Epidermal melanocyte (primary cell): Measurements from ENCODE around the gene XYLB.

ENCODE experiments used
- DNase-seq: peaks from one replicate; pipeline ENCODE4 v3.0.0; 2011; ENCODE audit warnings: low spot score; ENCODE audit not compliant: insufficient read length

XYLB gene

GRCh38 chr3:38323060-38323459 lies 23.5 kb upstream of the XYLB start:
- no peak for DNase-seq

GRCh38 chr3:38325256-38325655 lies 21.3 kb upstream of the XYLB start:
- no peak for DNase-seq

- DNase-seq, result no peak
These were observed 19.1 kb upstream of the XYLB start for GRCh38 chr3:38327335-38328009.

- DNase-seq, result no peak
These were observed 15.1 kb upstream of the XYLB start for GRCh38 chr3:38331257-38332022.

GRCh38 chr3:38332201-38332600 lies 14.4 kb upstream of the XYLB start:
- no peak for DNase-seq

GRCh38 chr3:38334142-38335055 lies 12.2 kb upstream of the XYLB start:
- DNase-seq, result no peak

- DNase-seq, result no peak
These were observed 11.3 kb upstream of the XYLB start for GRCh38 chr3:38335263-38335662.

- no peak for DNase-seq
These were observed 8.9 kb upstream of the XYLB start for GRCh38 chr3:38337703-38338102.

- no peak for DNase-seq
These were observed 2.6 kb upstream of the XYLB start for GRCh38 chr3:38343797-38344594.

GRCh38 chr3:38345879-38346586 lies 552 bp upstream of the XYLB start:
- no peak for DNase-seq

- DNase-seq, result no peak
These were observed 1.0 kb downstream of the XYLB start for GRCh38 chr3:38347421-38348200.

- DNase-seq, result no peak
These were observed 2.3 kb downstream of the XYLB start for GRCh38 chr3:38348903-38349302.

GRCh38 chr3:38349684-38350359 lies 3.2 kb downstream of the XYLB start:
- no peak for DNase-seq

GRCh38 chr3:38353151-38353550 lies 6.6 kb downstream of the XYLB start:
- DNase-seq, result no peak

- DNase-seq, result no peak
These were observed 8.2 kb downstream of the XYLB start for GRCh38 chr3:38354588-38355330.

- no peak for DNase-seq
These were observed 12.5 kb downstream of the XYLB start for GRCh38 chr3:38359038-38359437.

- no peak for DNase-seq
These were observed 13.8 kb downstream of the XYLB start for GRCh38 chr3:38360345-38360744.

- no peak for DNase-seq
These were observed 14.9 kb downstream of the XYLB start for GRCh38 chr3:38361496-38361895.
